Epithelial cell of esophagus (primary cell): ENCODE measurements around the gene CREB3L4.

Source experiments
- DNase-seq: peaks from one replicate; pipeline ENCODE4 v3.0.0; 2010; ENCODE audit warnings: low read depth
- H3K4me3 ChIP-seq: 2 replicates; pipeline ENCODE4 v1.5.1; 2011; ENCODE audit warnings: mild to moderate bottlenecking, low read length, control low read depth
- TF ChIP-seq, protein P1 (sequence below): IDR thresholded peaks from 2 replicates; pipeline ENCODE4 v1.5.1; 2011; ENCODE audit warnings: low read depth, mild to moderate bottlenecking, low read length, control low read depth, inconsistent platforms; ENCODE audit not compliant: insufficient read depth; ENCODE audit errors: missing control alignments

CREB3L4 gene

DNA sequence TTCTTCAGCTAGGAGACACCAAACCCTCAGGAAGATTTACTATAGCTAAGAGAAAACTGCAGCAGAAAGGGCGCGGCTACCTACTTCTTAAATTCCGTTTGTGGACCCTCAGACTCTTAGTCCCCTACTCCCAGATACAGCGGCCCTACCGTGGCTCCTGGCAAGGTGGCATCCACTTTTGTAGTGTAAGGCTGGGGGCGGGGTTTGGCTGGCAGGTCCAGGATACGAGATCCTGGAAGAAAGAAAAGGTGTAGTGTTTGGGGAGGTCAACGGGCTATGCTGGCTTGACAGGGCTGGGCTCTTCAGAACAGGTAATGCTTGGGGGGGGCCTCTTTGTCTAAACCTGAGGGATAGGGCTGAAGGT, 280 bp downstream of the CREB3L4 start:
- H3K4me3 ChIP-seq = peak overlapping the region; percentile 75
- peak; percentile 38 for DNase-seq
- TF ChIP-seq, protein P1, sequence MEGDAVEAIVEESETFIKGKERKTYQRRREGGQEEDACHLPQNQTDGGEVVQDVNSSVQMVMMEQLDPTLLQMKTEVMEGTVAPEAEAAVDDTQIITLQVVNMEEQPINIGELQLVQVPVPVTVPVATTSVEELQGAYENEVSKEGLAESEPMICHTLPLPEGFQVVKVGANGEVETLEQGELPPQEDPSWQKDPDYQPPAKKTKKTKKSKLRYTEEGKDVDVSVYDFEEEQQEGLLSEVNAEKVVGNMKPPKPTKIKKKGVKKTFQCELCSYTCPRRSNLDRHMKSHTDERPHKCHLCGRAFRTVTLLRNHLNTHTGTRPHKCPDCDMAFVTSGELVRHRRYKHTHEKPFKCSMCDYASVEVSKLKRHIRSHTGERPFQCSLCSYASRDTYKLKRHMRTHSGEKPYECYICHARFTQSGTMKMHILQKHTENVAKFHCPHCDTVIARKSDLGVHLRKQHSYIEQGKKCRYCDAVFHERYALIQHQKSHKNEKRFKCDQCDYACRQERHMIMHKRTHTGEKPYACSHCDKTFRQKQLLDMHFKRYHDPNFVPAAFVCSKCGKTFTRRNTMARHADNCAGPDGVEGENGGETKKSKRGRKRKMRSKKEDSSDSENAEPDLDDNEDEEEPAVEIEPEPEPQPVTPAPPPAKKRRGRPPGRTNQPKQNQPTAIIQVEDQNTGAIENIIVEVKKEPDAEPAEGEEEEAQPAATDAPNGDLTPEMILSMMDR = no peak

DNA sequence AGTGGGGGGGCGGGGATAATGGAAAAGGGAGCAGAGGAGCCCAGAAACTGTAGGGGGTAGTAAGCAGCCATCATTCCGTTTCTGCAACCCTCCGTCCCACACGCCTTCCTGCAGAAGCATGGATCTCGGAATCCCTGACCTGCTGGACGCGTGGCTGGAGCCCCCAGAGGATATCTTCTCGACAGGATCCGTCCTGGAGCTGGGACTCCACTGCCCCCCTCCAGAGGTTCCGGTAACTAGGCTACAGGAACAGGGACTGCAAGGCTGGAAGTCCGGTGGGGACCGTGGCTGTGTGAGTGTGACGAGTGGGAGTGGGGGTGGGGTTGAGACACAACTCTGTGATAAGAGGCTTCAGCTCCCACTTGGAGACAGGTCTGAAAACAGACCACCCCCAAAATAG, 706 bp downstream of the CREB3L4 start:
- peak overlapping the region; percentile 75 for H3K4me3 ChIP-seq
- TF ChIP-seq, protein P1 = no peak
- DNase-seq = no peak

DNA sequence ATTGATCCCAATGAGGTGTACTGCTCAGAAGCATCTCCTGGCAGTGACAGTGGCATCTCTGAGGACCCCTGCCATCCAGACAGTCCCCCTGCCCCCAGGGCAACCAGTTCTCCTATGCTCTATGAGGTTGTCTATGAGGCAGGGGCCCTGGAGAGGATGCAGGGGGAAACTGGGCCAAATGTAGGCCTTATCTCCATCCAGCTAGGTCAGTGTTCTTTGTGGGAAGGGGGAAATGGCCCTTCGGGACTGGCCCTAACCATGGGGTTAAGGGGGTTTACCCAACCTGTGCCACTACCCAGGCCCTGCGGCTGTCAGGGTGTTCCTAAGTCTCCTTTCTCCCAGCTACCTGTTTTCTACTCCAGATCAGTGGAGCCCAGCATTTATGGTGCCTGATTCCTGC, 1.3 kb downstream of the CREB3L4 start:
- DNase-seq = no peak
- TF ChIP-seq, protein P1 = no peak
- no peak overlapping the region for H3K4me3 ChIP-seq

DNA sequence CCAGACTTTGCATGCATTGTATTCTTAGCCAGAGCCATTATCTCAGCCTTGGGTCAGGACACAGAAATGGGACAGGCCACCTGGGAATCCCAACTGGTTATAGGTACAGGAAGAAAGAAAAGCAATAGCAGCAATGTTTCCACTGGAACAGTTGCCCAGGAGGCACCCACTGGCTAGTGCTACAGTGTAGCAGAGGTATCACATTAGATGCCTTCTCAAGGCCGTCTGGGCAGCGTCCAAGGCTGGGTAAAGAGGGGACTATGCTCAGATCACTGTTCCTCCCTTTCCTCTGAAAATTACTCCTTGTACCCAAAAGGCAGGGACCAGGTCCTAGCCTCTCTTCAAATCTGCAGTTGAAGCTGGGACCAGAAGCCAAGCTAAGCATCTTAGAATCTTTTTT, 2.6 kb downstream of the CREB3L4 start:
- TF ChIP-seq, protein P1 = no peak
- DNase-seq = no peak
- H3K4me3 ChIP-seq = no peak overlapping the region

DNA sequence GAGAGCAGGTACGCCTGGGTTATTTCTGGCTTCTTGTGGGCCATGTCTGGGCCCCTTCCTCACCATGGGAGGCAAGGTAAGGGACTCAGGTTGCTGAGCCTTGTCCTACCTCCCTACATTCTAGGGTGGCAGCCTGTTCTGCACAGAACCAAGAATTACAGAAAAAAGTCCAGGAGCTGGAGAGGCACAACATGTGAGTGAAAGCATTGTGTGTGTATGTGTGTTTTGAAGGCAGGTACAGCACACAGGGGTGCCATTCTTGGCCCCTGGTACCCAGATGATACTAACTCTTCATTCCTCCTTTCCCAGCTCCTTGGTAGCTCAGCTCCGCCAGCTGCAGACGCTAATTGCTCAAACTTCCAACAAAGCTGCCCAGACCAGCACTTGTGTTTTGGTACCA, 5.4 kb downstream of the CREB3L4 start:
- no peak overlapping the region for H3K4me3 ChIP-seq
- TF ChIP-seq, protein P1 = no peak
- no peak for DNase-seq

DNA sequence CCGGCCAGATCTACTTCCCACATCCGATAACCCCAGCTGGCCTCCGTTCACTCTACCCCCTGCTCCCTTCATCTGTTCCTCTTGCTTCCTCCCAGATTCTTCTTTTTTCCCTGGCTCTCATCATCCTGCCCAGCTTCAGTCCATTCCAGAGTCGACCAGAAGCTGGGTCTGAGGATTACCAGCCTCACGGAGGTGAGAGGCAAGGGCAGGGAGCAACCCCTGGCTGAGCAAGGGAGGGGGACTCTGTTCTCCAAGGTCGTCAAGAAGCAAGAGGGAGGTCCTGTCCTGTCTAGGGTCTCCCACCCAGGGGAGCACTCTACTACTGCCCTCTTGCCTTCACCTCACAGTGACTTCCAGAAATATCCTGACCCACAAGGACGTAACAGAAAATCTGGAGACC, 5.8 kb downstream of the CREB3L4 start:
- TF ChIP-seq, protein P1 = no peak
- no peak overlapping the region for H3K4me3 ChIP-seq
- no peak for DNase-seq

DNA sequence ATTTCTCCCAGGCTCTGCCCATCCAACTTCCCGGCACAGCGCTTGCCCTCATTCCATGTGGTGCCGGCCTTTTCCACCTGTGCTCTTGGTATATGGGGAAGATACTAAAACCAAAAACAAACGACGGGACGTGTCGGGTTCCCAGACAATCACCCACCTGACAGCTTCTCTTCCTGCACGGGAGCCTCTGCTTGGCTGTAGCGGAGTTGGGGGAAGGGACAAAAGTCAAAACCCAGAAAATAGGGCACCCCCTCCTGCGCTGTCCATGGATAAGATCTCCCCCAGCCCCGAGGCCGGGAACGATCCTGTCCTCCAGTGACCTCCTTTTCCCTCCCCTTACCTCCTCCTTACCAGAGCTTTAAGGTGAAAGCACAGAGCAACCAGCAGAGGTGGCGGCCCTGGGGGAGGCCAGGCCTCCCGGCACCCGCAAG, 9.1 kb downstream of the CREB3L4 start:
- H3K4me3 ChIP-seq = peak overlapping the region; percentile 96
- TF ChIP-seq, protein P1 = no peak
- DNase-seq = no peak
